AG09319 (cell line): Measurements from ENCODE around the gene PAK4.

Source experiments
- DNase-seq: peaks from one replicate; pipeline ENCODE4 v3.0.0-alpha.2; 2010; ENCODE audit warnings: low read depth; ENCODE audit errors: extremely low read depth
- TF ChIP-seq, protein P1 (sequence below): IDR thresholded peaks from 2 replicates; pipeline ENCODE4 v1.5.1; 2011; ENCODE audit warnings: low read depth, mild to moderate bottlenecking, inconsistent platforms, low read length, moderate library complexity

PAK4 gene

GRCh38 chr19:39177110-39177699 is 51.6 kb downstream of the PAK4 start:
- no peak for DNase-seq
- TF ChIP-seq, protein P1, sequence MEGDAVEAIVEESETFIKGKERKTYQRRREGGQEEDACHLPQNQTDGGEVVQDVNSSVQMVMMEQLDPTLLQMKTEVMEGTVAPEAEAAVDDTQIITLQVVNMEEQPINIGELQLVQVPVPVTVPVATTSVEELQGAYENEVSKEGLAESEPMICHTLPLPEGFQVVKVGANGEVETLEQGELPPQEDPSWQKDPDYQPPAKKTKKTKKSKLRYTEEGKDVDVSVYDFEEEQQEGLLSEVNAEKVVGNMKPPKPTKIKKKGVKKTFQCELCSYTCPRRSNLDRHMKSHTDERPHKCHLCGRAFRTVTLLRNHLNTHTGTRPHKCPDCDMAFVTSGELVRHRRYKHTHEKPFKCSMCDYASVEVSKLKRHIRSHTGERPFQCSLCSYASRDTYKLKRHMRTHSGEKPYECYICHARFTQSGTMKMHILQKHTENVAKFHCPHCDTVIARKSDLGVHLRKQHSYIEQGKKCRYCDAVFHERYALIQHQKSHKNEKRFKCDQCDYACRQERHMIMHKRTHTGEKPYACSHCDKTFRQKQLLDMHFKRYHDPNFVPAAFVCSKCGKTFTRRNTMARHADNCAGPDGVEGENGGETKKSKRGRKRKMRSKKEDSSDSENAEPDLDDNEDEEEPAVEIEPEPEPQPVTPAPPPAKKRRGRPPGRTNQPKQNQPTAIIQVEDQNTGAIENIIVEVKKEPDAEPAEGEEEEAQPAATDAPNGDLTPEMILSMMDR = no peak

- no peak for DNase-seq
- TF ChIP-seq, protein P1 = no peak
These were observed 52.1 kb downstream of the PAK4 start for GRCh38 chr19:39177736-39178135.

GRCh38 chr19:39178296-39179006 is 52.9 kb downstream of the PAK4 start:
- DNase-seq = no peak
- TF ChIP-seq, protein P1 = no peak

GRCh38 chr19:39179754-39180153 is 54.2 kb downstream of the PAK4 start:
- no peak for DNase-seq
- TF ChIP-seq, protein P1 = no peak

- TF ChIP-seq, protein P1 = no peak
- DNase-seq = no peak
These were observed 55.2 kb downstream of the PAK4 start for GRCh38 chr19:39180749-39181148.

- TF ChIP-seq, protein P1 = no peak
- DNase-seq = no peak
These were observed 56.1 kb downstream of the PAK4 start for GRCh38 chr19:39181500-39182173.

DNA sequence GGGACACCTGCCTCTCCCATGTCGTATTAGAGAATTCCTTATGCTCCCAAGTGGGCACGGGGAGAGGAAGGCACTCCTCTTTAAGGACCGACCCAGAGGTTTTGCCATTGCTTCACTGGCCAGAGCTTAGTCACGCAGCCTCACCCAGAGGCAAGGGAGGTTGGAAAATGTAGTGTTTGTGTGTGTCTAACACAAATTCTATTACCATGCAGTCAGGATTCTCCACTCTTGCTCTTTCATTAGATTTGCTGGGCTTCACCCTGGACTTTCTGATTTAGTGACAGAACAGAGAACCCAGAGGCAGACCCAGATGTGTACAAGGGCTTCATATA is 56.6 kb downstream of the PAK4 start:
- TF ChIP-seq, protein P1 = no peak
- DNase-seq = no peak
